HG02763 (cell line): ENCODE measurements around the gene ATP13A5.

ENCODE experiments used
- ATAC-seq: cut with Tn5 transposase; IDR thresholded peaks from one replicate; pipeline ENCODE4 v1.9.1; 2021; ENCODE audit warnings: mild to moderate bottlenecking, moderate library complexity; ENCODE audit not compliant: unreplicated experiment

ATP13A5 gene

DNA sequence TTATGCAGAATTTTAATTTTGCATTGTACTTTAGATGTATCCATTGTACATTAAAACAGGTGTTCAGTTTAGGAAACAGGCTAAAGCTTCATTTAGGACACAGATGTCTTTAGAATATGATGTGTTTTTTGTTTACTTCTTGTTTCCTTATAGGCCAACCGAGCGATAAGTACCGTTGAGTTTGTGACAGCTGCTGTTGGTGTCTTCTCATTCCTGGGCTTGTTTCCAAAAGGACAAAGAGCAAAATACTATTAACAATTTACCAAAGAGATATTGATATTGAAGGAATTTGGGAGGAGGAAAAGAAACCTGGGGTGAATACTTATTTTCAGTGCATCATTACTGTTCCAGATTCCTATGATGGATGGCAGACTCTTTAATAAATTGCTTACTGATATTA is 108.1 kb downstream of the ATP13A5 start:
- no peak for ATAC-seq

DNA sequence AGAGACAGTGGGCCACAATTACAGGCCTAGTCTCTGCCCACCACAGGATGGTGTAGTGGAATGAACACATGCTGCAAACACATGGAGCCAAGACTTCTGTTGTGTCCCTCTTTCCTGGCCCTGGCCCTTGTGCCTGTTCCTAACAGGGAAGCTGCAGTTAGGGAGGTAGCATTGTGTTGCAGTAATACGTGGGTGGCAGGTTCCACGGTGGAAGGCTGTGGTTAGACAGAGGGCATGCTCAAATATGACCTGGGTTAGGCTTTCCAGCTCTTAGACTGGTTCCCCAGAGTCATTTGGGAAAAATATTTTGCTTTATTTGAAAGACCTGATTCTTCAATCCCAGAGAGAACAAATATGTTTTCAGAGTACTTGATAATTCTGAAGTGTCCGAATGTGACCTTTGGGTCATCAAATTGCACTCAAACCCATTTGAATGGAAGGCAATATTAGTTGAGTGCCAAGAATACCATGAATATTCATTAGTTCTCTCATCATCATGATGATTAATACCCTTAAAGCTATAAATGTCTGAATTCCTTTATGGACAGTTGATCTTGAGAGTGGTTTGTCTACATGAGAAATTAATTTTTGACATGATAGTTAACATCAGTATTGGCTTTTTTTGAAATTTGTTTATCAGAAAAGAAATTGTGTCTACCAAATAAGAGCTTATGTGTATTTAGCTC is 109.1 kb downstream of the ATP13A5 start:
- no peak for ATAC-seq

DNA sequence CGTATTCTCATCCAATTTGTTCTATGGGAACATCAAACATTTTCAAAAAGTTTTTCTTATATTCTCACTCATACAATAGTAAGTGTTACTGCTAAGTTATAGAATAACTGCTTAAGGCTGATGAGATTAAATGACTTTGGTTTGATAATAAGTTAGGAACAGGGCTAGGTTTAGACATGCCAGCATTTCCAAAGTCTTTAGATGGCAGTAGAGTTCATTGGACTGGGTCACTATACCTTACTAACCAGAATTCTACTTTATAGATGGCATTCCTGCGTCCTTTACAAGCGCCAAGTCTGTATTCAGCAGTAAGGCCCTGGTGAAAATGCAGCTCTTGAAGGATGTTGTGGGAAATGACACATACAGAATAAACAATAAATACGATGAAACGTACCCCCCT is 115.8 kb downstream of the ATP13A5 start:
- ATAC-seq: no peak

DNA sequence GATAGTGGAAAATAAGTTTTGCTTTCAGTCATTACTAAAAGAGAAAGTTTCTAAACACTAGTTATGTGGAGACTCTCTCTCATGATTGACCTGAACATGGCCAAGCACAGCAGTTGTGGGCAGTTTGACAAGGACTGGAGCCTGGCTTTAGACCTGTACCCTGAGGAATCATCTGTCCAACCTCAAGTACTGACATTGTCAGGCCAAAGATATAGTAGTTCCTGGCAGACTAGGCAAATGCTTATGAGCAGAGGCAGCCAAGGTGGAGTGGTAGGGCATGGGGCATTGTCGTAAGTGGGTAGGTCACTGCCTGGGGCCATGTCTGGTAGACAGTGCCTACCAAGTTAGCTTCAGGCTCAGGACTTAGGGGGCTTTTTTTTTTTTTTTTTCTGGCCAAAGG is 116.6 kb downstream of the ATP13A5 start:
- no peak for ATAC-seq

DNA sequence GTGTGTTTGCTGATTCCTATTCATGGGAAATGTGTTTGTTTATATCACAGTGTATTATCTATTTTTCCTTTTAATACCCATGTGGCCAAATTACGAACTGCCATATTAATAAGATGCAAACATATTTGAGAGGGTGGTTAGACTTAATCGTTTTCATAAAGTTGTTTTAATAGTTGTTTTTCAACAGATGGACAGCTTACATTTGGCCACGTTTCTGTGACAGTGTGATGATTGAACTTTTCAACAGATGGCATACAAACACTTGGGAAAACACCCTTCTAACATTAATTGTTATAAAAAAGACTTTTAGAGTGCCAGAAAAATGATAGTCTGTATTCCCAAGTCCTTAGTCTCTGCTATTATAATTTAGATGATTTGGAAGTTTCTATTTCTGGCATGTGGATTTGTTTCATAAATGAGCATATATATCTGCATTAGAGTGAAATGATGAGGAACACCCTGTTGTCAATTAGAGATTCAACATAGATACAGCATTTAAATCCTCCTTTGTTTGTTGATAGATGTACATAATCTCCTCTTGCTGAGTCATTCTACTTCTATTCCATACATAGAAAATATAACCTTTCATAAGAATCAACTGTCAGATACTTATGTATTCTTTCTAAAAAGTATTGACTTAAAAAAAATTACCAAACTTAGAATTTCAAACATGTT is 124.4 kb downstream of the ATP13A5 start:
- no peak for ATAC-seq

DNA sequence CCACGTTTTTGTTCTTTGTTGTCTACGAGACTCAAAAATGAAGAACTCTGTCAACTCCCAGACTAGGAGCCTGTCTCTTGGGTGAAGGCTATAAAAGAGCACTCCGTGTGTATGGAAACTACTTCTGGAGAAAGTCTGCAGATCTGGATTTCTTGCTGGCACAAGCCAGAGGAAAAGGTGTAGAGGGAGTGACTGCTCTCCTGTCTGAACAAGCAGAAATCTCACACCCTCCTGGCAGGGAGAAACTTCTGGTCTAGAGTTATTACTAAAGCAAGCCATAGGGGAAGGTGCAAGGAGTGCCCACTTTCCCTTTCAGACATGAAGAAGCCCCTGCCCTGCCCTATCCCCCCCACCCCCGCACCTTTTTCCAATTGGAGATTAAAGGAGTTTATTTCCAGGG is 128.1 kb downstream of the ATP13A5 start:
- no peak for ATAC-seq

DNA sequence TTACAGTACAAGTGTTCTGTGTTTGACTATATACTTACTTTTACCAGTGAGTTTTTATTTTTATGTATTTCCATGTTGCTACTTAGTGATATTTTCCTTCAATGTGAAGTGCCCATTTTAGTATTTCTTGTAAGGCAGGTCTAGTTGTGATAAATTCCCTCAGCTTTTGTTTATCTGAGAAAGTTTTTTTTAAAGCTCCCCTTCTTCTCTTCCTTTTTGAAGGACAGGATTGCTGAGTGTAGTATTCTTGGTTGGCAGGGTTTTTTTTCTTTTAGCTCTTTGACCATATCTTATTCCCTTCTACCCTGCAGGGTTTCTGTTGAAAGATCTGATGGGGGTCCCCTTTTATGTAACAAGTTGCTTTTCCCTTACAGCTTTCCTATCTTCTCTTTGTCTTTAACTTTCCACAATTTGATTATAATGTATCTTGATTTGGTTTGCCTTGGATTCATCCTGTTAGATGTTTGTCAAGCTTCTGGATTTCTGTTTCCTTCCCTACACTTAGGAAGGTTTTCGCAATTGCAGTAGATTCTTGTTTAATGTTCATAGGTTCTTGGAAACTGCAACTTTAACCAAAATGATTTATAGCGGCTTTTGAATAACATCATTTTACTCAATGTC is 129.6 kb downstream of the ATP13A5 start:
- no peak for ATAC-seq

DNA sequence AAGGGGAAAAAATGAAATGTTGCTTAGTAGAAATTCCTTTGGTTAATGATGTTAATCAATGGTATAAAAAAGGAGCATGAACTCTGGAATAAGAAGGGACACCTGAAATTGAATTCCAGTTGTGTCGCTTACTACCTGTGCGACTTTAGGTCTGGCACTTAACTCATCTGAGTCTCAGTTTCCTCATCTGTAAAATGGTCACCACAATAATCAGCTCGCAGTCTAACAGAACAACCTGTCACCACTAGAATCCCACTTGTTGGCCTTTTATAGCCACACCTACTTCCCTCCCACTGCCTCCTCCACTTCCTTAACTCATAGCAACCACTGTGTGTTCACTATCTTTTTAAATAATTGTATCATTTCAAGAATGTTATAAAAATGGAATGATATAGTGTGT is 135.0 kb downstream of the ATP13A5 start:
- no peak for ATAC-seq

DNA sequence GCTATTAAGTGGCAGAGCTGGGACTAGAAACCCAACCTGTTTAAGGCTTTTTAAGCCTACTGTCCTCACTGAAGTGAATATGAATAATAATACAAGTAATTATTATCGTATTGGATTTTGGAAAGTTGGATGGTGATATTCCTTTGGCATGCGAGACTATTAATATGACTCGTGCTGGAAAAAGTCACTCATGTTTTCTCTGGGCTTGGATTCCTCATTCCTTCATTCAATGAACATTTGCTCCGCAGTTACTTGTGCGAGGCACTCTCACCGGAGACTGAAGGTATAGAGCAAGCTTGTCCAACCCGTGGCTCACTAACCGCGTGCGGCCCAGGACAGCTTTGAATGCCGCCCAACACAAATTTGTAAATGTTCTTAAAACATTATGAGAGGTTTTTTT is 136.8 kb downstream of the ATP13A5 start:
- no peak for ATAC-seq

DNA sequence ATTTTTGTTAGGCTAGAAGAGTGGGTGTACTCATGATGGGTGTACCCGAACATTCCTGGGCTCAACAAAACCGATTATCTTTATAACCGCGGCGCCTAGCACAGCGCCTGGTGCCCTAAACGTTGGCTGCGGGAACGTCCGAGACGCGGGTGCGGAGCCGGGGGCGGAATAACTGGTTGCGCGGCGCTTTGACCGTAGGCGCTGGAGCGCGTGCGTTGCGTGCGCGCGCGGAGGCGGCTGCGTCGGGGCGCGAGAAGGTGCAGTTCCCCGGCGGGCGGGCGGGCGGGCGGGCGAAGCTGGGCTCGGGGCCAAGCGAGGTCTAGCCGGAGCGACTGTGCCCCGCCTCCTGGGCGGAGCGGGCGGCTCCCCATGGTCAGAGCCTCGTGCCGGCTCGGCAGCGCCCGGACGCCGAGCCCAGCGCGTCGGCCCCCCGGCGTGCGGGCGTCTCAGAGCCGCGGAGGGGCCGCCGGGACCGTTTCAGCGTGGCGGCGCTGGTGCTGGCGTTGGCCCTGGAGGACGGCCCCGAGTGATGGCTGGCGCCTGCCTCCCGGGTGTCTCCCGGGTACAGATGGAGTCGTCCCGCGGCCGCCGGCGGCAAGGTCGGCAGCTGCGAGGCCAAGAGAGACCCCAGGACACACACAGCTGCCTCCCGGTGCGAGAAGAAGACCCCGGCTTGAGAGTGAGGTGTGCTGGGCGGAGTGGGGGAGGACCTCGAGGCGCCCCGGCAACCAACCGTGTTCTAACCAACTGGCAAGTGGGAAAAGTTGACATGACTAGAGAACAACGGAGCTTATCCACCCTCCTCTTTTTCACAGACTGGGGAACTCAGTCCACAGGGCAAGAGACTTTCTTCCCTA is 137.5 kb downstream of the ATP13A5 start, which contains the start of gene PLAAT1:
Gene PLAAT1, plus strand, starts transcription at position 373 of the 857 bp plus-strand sequence. CDS start 14,429 bp downstream, outside the sequence.
- ATAC-seq: peak; percentile 64

DNA sequence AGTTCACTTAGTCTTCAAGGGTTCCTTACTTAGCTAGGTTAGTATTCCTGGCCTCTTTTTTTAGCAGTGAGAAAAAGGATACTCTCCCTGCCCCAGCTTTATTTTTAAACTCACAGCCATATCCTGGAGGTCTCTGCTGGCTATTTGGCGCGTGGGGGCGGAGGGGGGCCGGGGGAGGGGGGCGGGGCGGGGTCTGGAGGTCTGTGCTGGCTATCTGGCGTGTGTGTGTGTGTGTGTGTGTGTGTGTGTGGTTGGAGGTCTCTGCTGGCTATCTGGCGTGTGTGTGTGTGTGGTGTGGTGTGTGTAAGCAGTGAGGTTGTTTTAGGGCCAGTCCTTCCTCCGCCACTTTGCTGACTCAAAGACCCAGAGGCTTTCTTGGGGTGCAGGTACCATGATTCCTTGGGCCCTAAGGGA is 138.1 kb downstream of the ATP13A5 start:
- no peak for ATAC-seq

DNA sequence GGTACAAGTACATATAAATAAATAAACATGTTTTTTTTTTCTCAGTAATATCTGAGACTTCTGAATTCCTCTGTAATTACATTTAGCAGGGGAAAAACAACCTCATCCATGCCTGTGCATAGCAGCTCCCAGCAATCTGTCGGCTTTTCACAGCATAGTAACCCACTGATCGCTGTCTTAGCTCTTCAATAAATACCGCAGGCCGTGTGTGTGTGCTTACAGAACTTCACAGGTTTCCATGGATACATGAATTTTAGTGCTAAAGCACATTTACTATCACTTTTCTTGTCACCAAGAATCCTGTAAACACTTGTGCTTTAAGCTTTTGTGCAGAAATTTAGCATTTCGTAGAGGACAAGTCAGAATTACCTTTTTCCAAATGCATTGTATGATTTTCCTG is 141.5 kb downstream of the ATP13A5 start:
- ATAC-seq: no peak

DNA sequence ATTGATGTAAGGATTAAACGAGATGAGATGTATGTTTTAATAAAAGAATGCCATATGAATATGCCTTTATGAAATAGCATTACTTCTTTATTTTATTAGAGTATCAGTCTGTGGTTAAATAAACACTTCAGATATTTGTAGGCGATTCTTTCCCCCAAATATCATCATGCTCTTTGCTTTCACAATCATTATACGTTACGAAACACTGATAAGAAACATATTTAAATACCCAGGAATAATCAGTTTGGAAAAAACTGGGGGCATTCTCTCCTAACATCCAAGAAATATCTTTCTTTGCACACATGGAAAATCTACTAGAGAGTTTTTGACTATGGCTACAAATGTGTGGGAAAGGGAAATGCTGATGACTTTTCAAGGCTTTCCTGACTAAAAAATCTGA is 142.0 kb downstream of the ATP13A5 start:
- no peak for ATAC-seq

DNA sequence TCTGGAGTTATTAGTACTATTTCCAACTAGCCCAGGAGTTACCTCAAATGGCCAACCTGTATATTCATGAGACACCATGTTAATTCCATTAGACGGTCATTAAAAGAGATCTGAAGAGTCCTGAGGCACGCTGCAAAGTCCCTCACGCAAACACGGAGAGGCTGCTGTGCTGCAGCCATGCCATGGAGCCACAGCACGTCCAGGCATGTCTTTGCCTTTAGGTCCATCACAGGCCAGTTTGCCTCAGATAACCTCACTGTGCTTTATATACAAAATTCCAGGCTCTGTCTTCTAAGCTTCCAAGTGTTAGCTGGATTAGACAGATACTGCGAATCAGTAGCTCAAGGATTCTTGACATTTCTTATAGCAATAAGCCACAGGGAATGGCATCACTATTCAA is 147.4 kb downstream of the ATP13A5 start:
- ATAC-seq: no peak

DNA sequence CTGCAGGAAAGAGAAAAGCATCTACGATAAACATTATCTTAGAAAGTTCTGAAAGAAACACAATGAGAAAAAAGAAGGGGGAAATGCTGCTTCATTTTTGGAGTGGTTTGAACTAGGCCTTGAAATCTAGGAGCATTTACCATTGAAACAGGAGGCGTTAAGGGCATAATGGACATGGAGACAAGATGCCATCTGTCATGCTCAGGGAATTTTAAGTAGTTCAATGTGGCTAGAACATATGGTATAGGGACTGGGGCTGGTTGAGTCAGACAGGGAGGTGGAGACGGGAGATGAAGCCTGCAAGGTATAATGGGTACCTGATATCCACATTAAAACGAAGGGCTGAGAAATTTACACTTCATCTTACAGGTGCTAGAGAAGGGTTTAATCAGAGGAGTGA is 147.9 kb downstream of the ATP13A5 start:
- no peak for ATAC-seq

DNA sequence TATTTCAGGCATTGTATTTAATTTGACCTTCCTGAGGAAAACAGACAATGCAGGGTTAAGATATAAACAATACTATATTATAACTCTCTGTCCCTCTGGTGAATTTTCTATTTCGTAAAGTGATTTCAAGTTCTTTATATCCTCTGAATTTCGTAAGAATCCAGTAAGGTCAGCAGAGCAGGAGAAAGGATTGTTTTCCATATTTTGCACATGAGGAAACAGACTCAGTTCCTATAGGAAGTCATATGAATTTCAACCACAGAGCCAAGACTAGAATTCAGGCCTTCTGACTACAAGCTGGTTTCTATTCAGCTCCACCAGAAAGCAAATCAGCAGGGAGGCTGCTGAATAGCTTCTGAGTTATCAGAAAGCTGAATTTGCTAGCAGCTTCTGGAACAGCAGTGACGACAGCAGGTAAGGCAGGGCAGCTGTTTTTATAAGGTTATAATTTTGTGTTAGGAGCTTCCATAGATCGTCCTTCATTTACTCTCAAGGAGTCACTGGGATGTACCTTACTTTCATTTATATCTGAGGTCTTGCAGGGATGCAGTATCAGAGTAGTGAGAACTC is 148.6 kb downstream of the ATP13A5 start:
- no peak for ATAC-seq

DNA sequence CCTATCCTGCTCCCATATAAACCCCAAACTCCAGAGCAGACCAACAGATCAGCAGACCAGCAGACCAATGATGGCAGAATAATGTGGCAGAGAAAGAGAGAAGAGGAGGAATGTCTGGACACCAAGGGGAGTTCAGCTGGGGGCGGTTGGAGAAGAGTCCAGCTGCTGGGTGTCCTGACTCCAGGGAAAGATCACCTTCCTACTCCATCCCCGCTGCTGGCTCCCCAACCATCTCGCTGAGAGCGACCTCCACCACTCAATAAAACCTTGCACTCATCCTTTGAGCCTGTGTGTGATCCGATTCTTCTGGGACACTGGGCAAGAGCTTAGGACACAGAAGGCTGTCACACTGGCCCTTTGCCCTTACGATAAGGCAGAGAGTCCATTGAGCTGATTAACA is 150.3 kb downstream of the ATP13A5 start:
- ATAC-seq: no peak

DNA sequence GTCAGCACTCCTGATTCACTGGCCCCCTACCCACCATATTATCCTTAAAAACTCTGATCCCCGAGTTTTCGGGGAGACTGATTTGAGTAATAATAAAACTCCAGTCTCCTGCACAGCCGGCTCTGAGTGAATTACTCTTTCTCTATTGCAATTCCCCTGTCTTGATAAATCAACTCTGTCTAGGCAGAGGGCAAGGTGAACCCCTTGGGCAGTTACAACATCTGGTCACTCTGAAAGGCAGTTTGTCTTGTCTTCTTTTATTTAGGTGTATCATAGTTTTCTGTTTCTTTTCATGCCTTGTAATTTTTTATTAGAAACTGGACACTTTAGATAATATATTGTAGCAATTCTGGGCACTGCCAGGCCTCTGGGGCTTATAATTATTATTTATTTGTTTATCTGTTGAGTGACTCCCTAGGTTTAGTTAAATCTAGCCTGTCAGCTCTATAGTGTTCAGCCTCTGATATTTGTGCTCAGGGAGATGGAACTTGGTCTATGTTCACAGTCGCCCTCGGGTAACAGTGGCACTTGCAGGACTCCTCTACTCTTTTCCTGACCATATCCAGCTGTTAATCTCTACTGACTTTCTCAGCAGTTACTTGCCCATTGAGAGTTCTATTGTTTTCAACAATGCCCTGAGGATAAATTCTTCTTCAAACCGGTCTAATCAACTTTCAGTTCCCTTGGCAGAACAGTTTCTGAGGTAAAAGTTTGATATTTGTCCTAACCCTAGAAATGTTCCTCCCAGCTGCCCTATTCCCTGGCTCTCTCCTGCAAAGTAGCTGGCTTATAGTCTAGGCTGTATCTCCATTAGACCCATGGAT is 153.0 kb downstream of the ATP13A5 start:
- no peak for ATAC-seq
